IPS-18a (cell line): ENCODE data around the gene ENPP1.

Experiments used
- H3K27ac ChIP-seq: one replicate; pipeline ENCODE4 v1.5.1; 2013; ENCODE audit warnings: low read length
- H3K27me3 ChIP-seq: one replicate; pipeline ENCODE4 v1.6.1; 2013; ENCODE audit warnings: mild to moderate bottlenecking, low read length; ENCODE audit not compliant: control insufficient read depth, insufficient read depth
- H3K36me3 ChIP-seq: one replicate; pipeline ENCODE4 v1.6.1; 2013; ENCODE audit warnings: low read depth, low read length; ENCODE audit not compliant: control insufficient read depth
- H3K4me1 ChIP-seq: one replicate; pipeline ENCODE4 v1.6.1; 2013; ENCODE audit warnings: low read depth, low read length; ENCODE audit not compliant: control insufficient read depth
- H3K4me3 ChIP-seq: one replicate; pipeline ENCODE4 v1.5.1; 2013; ENCODE audit warnings: low read length
- H3K9ac ChIP-seq: one replicate; pipeline ENCODE4 v1.6.1; 2013; ENCODE audit warnings: mild to moderate bottlenecking, low read length, moderate library complexity
- H3K9me3 ChIP-seq: one replicate; pipeline ENCODE4 v1.6.1; 2013; ENCODE audit warnings: low read depth, low read length; ENCODE audit not compliant: control insufficient read depth

Gene ENPP1

GRCh38 chr6:131813991-131814390 lies 6.2 kb downstream of the ENPP1 start:
- Histone ChIP-seq H3K36me3 (no peaks in the 10 kb centered on the region), H3K4me1 (peaks cover 14% of the 10 kb centered on the region), H3K27me3 (peaks cover 8% of the 10 kb centered on the region), H3K9ac (no peak overlapping the region), H3K27ac (no peak overlapping the region), H3K4me3 (no peak overlapping the region), H3K9me3 (no peaks in the 10 kb centered on the region)

DNA sequence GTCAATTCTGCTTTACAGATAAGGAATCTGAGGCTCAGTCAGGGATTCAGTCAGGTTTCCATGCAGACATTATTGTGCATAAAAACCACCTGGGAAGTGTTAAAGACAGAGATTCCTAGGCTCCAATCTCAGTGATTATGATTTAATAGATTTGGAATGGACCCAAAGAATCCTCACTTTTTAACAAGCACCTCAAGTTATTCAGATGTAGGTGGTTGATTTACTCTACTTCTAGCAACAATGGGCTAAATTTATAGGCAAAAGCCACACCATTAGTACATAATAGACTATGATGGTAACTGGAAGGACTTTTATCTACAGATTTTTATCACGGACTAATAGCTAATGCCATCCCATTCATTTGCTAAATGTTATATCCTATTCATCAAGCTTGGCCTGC lies 9.0 kb downstream of the ENPP1 start:
- H3K9me3 ChIP-seq: no peaks in the 10 kb centered on the region

DNA sequence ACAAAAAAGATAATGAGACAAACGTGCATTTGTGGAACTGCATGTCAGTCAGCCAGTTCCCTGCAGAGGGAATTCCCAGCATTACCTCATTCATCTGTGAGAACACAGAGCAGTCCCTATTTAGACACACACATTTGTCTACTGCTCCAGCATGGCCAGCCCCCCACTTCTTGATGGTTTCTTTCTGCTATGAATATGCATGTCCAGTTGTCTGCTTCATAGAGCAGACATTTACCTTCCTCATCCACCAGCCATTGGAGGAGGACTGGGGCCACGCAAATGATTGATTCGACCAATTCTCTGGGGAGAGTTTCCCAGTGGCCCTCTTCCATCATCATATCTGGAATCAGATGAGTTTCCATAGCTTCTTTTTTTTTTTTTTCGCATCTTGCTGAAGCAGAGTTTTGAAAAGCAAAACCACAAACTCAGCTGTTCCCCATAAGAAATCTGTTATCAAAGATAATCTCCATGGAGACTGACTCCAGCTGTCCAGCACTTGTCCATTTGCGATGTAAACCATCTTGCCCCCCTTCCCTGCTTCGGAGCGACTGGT lies 11.8 kb downstream of the ENPP1 start:
- no peak overlapping the region for H3K9ac ChIP-seq
- peaks cover 11% of the 10 kb centered on the region for H3K4me1 ChIP-seq
- H3K27me3 ChIP-seq: no peaks in the 10 kb centered on the region
- no peak overlapping the region for H3K4me3 ChIP-seq
- no peak overlapping the region for H3K27ac ChIP-seq
- no peaks in the 10 kb centered on the region for H3K9me3 ChIP-seq
- H3K36me3 ChIP-seq: no peaks in the 10 kb centered on the region

More for the DNA sequence above, 9.0 kb downstream of the ENPP1 start:
- H3K4me3 ChIP-seq: no peak overlapping the region
- no peak overlapping the region for H3K9ac ChIP-seq
- peaks cover 11% of the 10 kb centered on the region for H3K4me1 ChIP-seq
- no peak overlapping the region for H3K27ac ChIP-seq
- H3K36me3 ChIP-seq: no peaks in the 10 kb centered on the region
- no peaks in the 10 kb centered on the region for H3K27me3 ChIP-seq

GRCh38 chr6:131821010-131821807 lies 13.4 kb downstream of the ENPP1 start:
- no peaks in the 10 kb centered on the region for H3K36me3 ChIP-seq
- H3K4me1 ChIP-seq: peaks cover 11% of the 10 kb centered on the region
- no peak overlapping the region for H3K9ac ChIP-seq
- H3K27me3 ChIP-seq: no peaks in the 10 kb centered on the region
- H3K27ac ChIP-seq: no peak overlapping the region
- no peak overlapping the region for H3K4me3 ChIP-seq
- no peaks in the 10 kb centered on the region for H3K9me3 ChIP-seq

DNA sequence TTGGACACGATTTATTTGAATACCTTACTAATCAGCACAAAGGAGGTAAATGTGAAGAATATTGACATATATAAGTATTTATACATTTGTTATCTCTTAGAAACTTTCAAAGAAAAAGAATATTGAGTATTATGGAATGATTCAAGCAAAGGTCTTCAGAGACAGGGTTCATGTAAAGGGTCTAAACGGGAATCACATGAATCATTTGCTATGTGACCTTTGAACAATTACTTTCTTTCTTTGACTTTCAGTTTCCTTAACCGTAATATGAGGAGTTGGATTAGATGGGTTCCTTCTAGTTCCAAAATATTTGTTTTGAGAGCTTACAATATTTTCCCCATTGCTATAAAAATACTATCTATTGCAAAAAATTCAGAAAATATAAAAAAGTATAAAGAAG lies 14.3 kb downstream of the ENPP1 start:
- Histone ChIP-seq H3K27ac (no peak overlapping the region), H3K36me3 (no peaks in the 10 kb centered on the region), H3K27me3 (no peaks in the 10 kb centered on the region), H3K4me1 (peaks cover 2% of the 10 kb centered on the region), H3K9me3 (no peaks in the 10 kb centered on the region), H3K4me3 (no peak overlapping the region), H3K9ac (no peak overlapping the region)

DNA sequence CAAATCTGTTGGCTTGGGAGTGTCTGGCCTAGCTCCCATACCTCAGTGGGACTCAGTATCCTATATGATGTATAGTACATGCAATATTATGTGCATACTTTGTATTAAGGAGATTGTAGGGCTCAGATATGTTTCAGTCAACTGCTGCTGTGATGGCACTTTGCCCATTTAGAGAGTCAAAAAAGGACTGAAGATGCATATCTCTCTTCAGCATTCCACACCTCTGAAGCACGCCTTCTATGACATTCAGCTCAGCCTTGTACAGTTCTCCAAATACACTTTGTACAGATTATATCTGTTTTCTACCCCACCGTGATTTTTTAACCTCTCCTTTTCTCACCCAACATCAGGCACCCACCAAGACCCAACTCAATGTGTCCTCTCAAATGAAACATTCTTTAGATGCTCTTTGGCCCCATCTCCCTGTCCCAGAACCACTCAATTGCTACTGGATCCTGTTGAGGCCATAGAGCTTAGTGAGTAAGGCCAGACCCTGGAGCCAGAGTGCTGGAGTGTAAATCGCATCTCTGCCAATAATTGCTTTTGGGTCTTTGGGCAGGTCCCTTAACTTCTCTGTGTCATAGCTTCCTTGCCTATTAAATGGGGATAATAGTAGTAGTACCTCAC lies 15.6 kb downstream of the ENPP1 start:
- Histone ChIP-seq H3K27ac (no peak overlapping the region), H3K9ac (no peak overlapping the region), H3K4me1 (no peaks in the 10 kb centered on the region), H3K4me3 (no peak overlapping the region), H3K27me3 (no peaks in the 10 kb centered on the region), H3K36me3 (no peaks in the 10 kb centered on the region), H3K9me3 (no peaks in the 10 kb centered on the region)

DNA sequence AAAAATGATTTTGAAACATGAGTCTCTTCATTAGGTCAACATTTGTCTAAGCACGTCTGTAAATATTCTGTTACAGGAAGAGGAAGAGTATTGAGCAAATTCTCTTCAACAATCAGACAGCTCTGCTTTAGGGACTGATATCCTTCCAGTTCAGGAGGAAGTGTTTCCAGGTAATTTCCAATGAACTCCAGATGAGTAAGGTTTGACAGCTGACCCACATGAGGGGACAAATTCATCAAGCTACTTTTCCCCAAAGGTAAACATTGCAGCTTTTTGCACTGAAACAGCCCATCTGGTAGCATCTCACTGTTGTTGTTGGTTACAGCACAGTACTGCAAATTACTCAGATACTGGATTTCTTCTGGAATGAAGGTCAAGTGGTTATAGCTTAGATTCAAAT lies 18.1 kb downstream of the ENPP1 start:
- Histone ChIP-seq H3K9me3 (no peaks in the 10 kb centered on the region), H3K36me3 (no peaks in the 10 kb centered on the region), H3K4me3 (no peak overlapping the region), H3K4me1 (no peaks in the 10 kb centered on the region), H3K27me3 (no peaks in the 10 kb centered on the region), H3K9ac (no peak overlapping the region), H3K27ac (no peak overlapping the region)

- H3K27me3 ChIP-seq: no peaks in the 10 kb centered on the region
- no peak overlapping the region for H3K4me3 ChIP-seq
- H3K9ac ChIP-seq: no peak overlapping the region
- no peaks in the 10 kb centered on the region for H3K4me1 ChIP-seq
- no peak overlapping the region for H3K27ac ChIP-seq
- H3K9me3 ChIP-seq: no peaks in the 10 kb centered on the region
- no peaks in the 10 kb centered on the region for H3K36me3 ChIP-seq
These were observed 20.3 kb downstream of the ENPP1 start for GRCh38 chr6:131828080-131828479.

GRCh38 chr6:131828951-131829350 lies 21.1 kb downstream of the ENPP1 start:
- Histone ChIP-seq H3K27me3 (no peaks in the 10 kb centered on the region), H3K4me3 (no peak overlapping the region), H3K27ac (no peak overlapping the region)

GRCh38 chr6:131831392-131831791 lies 23.6 kb downstream of the ENPP1 start:
- no peak overlapping the region for H3K27ac ChIP-seq
- no peaks in the 10 kb centered on the region for H3K27me3 ChIP-seq
- H3K4me1 ChIP-seq: no peaks in the 10 kb centered on the region
- H3K4me3 ChIP-seq: no peak overlapping the region
- H3K9me3 ChIP-seq: no peaks in the 10 kb centered on the region
- H3K9ac ChIP-seq: no peak overlapping the region
- H3K36me3 ChIP-seq: no peaks in the 10 kb centered on the region

More at GRCh38 chr6:131828951-131829350, 21.1 kb downstream of the ENPP1 start:
- H3K9ac ChIP-seq: no peak overlapping the region
- H3K36me3 ChIP-seq: no peaks in the 10 kb centered on the region
- H3K9me3 ChIP-seq: no peaks in the 10 kb centered on the region
- H3K4me1 ChIP-seq: no peaks in the 10 kb centered on the region

DNA sequence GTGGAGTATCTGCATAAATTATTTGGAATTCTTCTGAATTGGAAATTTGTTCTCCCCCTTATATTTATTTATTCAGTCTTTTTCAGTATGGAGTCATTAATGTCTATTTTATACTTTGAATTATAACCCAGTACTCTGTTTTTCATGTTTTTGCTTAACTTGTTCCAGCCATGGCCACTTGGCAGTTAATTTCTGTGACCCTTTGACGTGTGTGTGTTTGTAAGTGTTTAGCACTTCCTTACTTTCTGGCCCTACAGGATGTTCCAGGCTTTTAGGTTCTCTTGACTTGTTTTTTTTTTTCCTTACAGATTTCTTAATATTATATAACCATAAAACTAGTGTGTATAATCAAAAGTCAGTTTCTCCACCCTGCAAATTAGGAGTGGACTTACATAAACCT lies 24.1 kb downstream of the ENPP1 start:
- no peak overlapping the region for H3K4me3 ChIP-seq
- H3K4me1 ChIP-seq: no peaks in the 10 kb centered on the region
- no peaks in the 10 kb centered on the region for H3K9me3 ChIP-seq
- no peaks in the 10 kb centered on the region for H3K27me3 ChIP-seq
- no peak overlapping the region for H3K9ac ChIP-seq
- H3K36me3 ChIP-seq: no peaks in the 10 kb centered on the region
- no peak overlapping the region for H3K27ac ChIP-seq

DNA sequence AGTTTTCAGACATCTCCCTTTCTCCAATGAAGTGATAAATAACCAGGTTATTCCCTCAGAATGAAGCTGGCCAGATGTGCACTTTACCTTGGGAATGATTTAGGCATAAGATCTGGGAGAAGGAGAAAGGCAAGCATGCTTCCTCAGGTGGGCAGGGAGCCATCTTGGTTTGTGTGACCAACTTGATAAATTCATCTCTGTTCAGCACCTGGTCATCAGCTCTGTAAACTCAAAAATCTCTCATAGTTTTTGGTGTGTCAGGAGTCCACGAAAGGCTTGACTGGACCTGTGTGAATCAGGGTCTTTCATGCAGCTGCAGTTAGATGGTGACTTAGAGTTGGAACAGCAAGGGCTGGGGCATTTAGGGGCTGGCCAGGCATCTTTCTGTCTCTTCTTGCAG lies 24.5 kb downstream of the ENPP1 start:
- H3K4me1 ChIP-seq: no peaks in the 10 kb centered on the region
- H3K4me3 ChIP-seq: no peak overlapping the region
- no peak overlapping the region for H3K27ac ChIP-seq
- no peaks in the 10 kb centered on the region for H3K36me3 ChIP-seq
- no peak overlapping the region for H3K9ac ChIP-seq
- no peaks in the 10 kb centered on the region for H3K27me3 ChIP-seq
- H3K9me3 ChIP-seq: no peaks in the 10 kb centered on the region
